ENCODE data around the gene ZDHHC9.

ZDHHC9 gene

DNA sequence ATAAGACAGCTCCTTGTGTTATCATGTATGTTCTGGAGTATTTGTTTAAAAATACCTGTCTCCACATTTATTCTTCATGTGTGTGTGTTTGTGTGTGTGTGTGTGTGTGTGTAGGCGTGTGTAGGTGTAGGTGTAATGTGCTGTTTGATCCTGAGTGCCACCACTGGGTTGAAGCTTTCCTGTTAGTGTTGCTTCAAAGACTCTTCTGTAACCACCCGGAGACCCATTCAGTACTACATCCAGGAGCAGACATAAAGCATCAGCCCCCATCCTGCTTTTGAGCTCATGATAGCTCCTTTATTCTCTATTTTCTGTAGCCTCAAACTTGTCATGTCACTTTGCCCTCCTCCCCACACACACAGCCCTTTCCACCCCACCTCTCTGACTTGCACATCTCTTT lies 3.0 kb upstream of the ZDHHC9 start:
- no peak for DNase-seq
- peaks cover 11% of the 10 kb centered on the region for H3K4me1 Mint-ChIP-seq
- peaks cover 19% of the 10 kb centered on the region for H3K27me3 Mint-ChIP-seq (ENCODE audit: low read depth, poor library complexity)
- no peaks in the 10 kb centered on the region for H3K36me3 Mint-ChIP-seq (ENCODE audit: low read depth)
- H3K4me3 Mint-ChIP-seq, result no peak overlapping the region
- no peak overlapping the region for H3K27ac Mint-ChIP-seq
- H3K9me3 Mint-ChIP-seq, result peaks cover 39% of the 10 kb centered on the region
- no peak for TF ChIP-seq CTCF (IDR thresholded peaks at IDR 0.05)

DNA sequence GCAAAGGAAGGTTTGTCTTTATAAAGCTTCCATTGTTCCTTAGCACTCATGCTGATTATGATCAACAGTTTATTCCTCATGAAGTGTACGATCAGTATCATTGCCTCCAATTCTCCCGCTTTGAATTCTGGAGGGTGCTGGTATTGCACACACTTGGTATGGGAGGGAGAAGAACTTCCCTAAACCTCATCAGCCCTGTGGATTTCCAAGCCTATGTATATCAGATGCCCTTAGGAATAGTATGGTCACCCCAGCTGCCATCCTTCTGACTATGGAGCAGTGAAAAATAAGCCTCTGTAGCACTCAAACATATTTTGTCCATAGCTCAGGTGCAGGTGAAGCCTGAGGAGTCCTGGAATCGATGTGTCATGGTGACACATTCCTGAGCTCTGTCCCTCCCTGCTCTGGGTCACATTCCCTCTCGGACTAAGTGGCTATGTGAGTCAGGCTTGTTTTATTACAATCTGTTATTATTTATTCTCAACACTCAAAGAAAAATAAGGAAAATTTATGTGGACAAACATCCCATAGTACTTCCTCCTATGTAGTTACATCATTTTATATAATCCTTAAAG lies 2.0 kb upstream of the ZDHHC9 start:
- Mint-ChIP-seq H3K4me3 (no peak overlapping the region), H3K4me1 (peaks cover 20% of the 10 kb centered on the region), H3K27ac (no peak overlapping the region), H3K9me3 (peaks cover 48% of the 10 kb centered on the region), H3K36me3 (ENCODE audit: low read depth) (no peaks in the 10 kb centered on the region), H3K27me3 (ENCODE audit: low read depth, poor library complexity) (peaks cover 19% of the 10 kb centered on the region)
- DNase-seq, result no peak
- no peak for TF ChIP-seq CTCF (IDR thresholded peaks at IDR 0.05)

GRCh38 chrX:129843209-129843458 lies 552 bp downstream of the ZDHHC9 start:
- H3K9me3 Mint-ChIP-seq, result peaks cover 35% of the 10 kb centered on the region
- TF ChIP-seq CTCF (IDR thresholded peaks at IDR 0.05), result no peak
- H3K27me3 Mint-ChIP-seq (ENCODE audit: low read depth, poor library complexity), result peaks cover 14% of the 10 kb centered on the region
- H3K4me3 Mint-ChIP-seq, result peak overlapping the region; percentile 90
- H3K27ac Mint-ChIP-seq, result no peak overlapping the region
- peaks cover 41% of the 10 kb centered on the region for H3K4me1 Mint-ChIP-seq
- DNase-seq, result no peak
- H3K36me3 Mint-ChIP-seq (ENCODE audit: low read depth), result no peaks in the 10 kb centered on the region

DNA sequence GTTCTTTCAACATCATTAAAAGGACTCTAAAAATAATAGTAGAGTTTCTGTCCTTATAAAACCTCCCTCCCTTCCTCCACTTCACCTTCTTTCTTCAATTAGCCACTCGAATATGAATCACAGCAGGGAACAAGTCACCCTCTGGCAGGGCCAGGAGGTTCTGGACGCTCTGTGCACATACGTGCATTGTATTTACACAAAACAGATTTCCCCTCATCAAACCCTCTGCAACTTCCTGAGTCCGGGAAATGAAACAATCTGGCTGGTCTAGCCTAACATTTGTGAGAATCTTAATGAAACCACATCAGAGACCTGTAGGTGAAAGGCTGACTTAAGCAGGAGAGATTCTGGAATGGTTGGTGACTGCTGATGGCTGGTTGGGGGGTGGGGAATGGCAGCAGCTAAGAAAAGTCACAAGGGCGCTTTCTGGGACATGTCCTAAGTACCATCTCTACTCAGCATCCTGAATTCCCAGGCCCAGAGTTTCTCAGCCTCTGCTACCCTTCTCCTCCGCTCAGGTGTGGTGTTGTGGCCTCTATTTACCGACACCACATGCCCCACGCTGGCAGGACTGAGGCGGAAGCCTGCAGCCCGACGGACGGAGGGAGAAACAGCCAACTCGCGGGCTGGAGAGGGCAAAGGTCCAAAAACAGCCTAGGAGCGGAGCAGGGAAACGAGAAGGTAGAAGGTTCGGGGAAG lies 1.0 kb downstream of the ZDHHC9 start:
- no peak overlapping the region for H3K27ac Mint-ChIP-seq
- peaks cover 12% of the 10 kb centered on the region for H3K27me3 Mint-ChIP-seq (ENCODE audit: low read depth, poor library complexity)
- TF ChIP-seq CTCF (IDR thresholded peaks at IDR 0.05), result no peak
- peaks cover under 1% of the 10 kb centered on the region for H3K36me3 Mint-ChIP-seq (ENCODE audit: low read depth)
- no peak for DNase-seq
- peaks cover 41% of the 10 kb centered on the region for H3K4me1 Mint-ChIP-seq
- peaks cover 35% of the 10 kb centered on the region for H3K9me3 Mint-ChIP-seq
- peak overlapping the region; percentile 90 for H3K4me3 Mint-ChIP-seq

DNA sequence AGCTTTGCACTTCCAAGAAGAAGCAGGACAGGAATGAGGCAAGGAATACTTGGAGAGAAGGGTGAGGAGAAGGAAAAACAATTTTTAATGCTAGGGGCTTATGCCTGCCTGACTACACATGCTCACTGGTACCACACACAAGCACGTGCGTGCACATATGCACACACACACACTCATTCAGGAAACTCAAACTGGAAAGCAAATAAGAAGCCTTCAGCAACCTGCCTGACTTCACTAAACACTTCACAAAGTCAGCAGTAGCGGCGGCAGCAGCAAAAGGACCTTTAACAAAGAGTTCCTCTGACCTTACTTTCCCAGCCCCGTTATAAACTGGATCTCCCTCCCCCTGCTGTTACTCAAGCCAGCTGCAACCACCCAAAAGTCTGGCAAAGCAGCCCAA lies 3.3 kb downstream of the ZDHHC9 start:
- Mint-ChIP-seq H3K4me1 (peaks cover 41% of the 10 kb centered on the region), H3K27ac (peak overlapping the region; percentile 17), H3K27me3 (ENCODE audit: low read depth, poor library complexity) (no peaks in the 10 kb centered on the region), H3K4me3 (peak overlapping the region; percentile 54), H3K36me3 (ENCODE audit: low read depth) (peaks cover 17% of the 10 kb centered on the region), H3K9me3 (peaks cover 32% of the 10 kb centered on the region)
- no peak for DNase-seq
- TF ChIP-seq CTCF (IDR thresholded peaks at IDR 0.05), result no peak

- DNase-seq, result no peak
- Mint-ChIP-seq H3K36me3 (ENCODE audit: low read depth) (peaks cover 22% of the 10 kb centered on the region), H3K27me3 (ENCODE audit: low read depth, poor library complexity) (no peaks in the 10 kb centered on the region), H3K27ac (no peak overlapping the region), H3K9me3 (peaks cover 18% of the 10 kb centered on the region), H3K4me1 (peaks cover 31% of the 10 kb centered on the region), H3K4me3 (no peak overlapping the region)
- no peak for TF ChIP-seq CTCF (IDR thresholded peaks at IDR 0.05)
Measured at GRCh38 chrX:129836827-129837226, 6.9 kb downstream of the ZDHHC9 start.
